Hepatocyte (in vitro differentiated cells): Measurements from ENCODE around the gene CLTCL1.

Experiments
- EZH2 ChIP-seq: fragments of 200-600 bp; sonication (generic); IDR thresholded peaks from 2 replicates; pipeline ENCODE4 v1.6.1; 2016; ENCODE audit warnings: antibody characterized with exemption, mild to moderate bottlenecking, borderline replicate concordance
- EZH2phosphoT487 ChIP-seq: fragments of 200-600 bp; sonication (generic); IDR thresholded peaks from one replicate; pipeline ENCODE4 v1.6.1; 2018; ENCODE audit warnings: antibody characterized with exemption, mild to moderate bottlenecking, low read depth, moderate library complexity; ENCODE audit not compliant: unreplicated experiment, severe bottlenecking
- TF ChIP-seq, protein P1 (sequence below): fragments of 200-600 bp; sonication (generic); IDR thresholded peaks from 2 replicates; pipeline ENCODE4 v1.5.1; 2016; ENCODE audit warnings: antibody characterized with exemption, mild to moderate bottlenecking; ENCODE audit not compliant: poor library complexity

DNA sequence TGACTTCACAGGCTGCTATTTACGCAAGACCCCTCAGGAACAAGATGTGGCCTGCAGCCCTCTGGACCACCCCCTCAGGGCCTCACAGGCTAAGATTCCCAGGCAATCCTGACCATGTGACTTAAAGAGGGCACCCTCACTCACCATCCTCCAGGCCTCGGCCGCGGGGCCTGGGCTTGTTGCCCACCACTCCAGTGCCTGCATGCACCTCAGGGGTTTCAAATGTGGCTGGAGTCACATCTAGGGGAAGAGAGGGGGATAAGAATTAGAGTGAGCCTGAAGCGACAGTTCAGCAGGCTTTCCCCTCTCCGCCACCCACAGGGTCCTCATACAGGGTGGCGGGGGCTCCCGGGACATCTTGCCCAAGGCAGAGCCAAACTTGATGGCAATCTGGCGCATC lies 149.1 kb downstream of the CLTCL1 start:
- TF ChIP-seq, protein P1, sequence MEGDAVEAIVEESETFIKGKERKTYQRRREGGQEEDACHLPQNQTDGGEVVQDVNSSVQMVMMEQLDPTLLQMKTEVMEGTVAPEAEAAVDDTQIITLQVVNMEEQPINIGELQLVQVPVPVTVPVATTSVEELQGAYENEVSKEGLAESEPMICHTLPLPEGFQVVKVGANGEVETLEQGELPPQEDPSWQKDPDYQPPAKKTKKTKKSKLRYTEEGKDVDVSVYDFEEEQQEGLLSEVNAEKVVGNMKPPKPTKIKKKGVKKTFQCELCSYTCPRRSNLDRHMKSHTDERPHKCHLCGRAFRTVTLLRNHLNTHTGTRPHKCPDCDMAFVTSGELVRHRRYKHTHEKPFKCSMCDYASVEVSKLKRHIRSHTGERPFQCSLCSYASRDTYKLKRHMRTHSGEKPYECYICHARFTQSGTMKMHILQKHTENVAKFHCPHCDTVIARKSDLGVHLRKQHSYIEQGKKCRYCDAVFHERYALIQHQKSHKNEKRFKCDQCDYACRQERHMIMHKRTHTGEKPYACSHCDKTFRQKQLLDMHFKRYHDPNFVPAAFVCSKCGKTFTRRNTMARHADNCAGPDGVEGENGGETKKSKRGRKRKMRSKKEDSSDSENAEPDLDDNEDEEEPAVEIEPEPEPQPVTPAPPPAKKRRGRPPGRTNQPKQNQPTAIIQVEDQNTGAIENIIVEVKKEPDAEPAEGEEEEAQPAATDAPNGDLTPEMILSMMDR: no peak
- TF ChIP-seq EZH2phosphoT487: no peak
- no peak for TF ChIP-seq EZH2
